ENCODE results near the gene TMPRSS2.

DNA sequence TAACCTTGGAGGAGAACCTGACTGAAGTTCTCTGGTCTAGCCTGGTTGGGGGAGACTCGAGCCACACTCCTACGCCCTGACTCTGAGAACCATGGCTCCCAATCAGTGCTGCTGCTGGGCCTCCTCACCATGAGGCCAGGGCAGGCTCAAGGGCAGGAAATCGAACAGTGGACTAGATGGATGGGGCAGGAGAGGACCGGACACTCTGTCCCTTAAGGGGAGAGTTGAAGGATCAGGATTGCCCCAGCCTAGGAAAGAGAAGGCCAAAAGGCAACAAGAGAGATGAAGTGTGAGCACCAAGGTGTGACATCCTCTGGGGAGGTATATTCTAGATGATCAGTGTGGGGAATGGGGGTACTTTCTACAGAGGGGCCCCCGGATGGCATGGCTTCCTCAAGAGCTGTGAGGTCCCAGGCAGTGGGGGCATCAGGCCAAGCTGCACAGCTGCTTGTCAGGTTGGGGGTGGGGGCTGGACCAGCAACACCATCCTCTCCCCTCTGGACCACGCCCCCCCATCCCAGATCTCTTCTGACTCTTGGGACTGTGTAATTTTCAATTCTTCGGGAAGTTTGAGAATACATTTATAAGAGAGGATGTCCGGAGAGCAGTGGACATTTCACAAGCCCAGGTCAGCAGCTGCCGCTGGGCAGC is 47.9 kb downstream of the TMPRSS2 start:
- no peak for TF ChIP-seq EZH2 (IDR thresholded peaks at IDR 0.05)
- TF ChIP-seq POLR2AphosphoS5 (IDR thresholded peaks at IDR 0.05; ENCODE audit: borderline replicate concordance, low read depth, low read length) = no peak
- TF ChIP-seq FOXP2 (optimal IDR thresholded peaks at IDR 0.05; ENCODE audit: control extremely low read depth, extremely low read length, insufficient read depth) = no peak

All from SK-N-MC (cell line).